ENCODE measurements around the gene NUFIP2.

GRCh38 chr17:29253037-29253436 is 40.9 kb downstream of the NUFIP2 start:
- TF ChIP-seq EZH2 (IDR thresholded peaks at IDR 0.05) (no peak), POLR2AphosphoS5 (IDR thresholded peaks at IDR 0.05; ENCODE audit: borderline replicate concordance, low read depth, low read length) (no peak)

Measured in SK-N-MC (cell line).